Measurements from ENCODE around the gene MAPKAP1. TPM values are rescaled to one million over a fixed set of nuclear protein-coding genes. Genes with fewer than 3 reads are reported as not detected.

Gene MAPKAP1
- polyA plus RNA-seq, 3 donors, result 39.9 to 57.5 (median 44.1) TPM

DNA sequence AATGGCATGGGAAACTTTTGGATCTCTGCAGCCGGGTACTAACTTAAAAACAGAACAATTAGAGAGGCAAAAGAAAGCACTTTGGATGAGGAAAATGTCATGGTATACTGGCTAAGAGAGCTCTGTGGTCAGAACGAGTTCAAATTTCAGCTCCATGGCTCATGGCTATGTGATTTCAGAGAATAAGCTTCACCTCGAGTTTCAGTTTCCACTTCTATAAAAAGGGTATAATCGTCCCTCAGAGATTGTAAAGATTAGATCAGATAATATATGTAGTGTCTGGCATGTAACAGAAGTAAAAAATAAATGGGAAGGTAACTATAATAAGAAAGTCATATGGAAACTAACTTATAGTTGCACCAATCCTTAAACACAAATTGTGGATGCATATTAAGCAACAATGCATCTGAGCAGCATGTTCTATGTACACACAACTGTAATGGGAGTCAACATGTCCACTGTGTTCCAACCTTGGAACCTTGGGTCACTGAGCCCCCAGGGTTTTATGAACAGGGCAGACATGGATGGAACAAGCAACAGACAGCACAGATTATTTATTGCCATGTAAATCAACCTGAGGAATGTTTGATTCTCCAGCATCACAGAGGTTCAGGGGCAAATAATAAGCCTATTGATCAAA, 145.4 kb downstream of the MAPKAP1 start:
- WGBS (ENCODE audit: insufficient coverage), result 69% methylated on average over 2 of the region's 4 CpGs
- H3K9me3 ChIP-seq (replicated peaks in 1 of 2; ENCODE audit: control insufficient read depth in 1 of 2, insufficient read depth in 1 of 2, low read length in 2 of 2), result no peaks in the 10 kb centered on the region
- H3K27me3 Mint-ChIP-seq (ENCODE audit: low read depth in 3 of 3), result no peaks in the 10 kb centered on the region
- H4K20me1 ChIP-seq (ENCODE audit: insufficient read depth, low read length), result peaks cover 14% of the 10 kb centered on the region
- no peaks in the 10 kb centered on the region for H3K9me3 Mint-ChIP-seq
- peaks cover 7% of the 10 kb centered on the region for H3K4me1 Mint-ChIP-seq
- peak overlapping the region in 1 of 7 donors; percentile 23 for H3K27ac Mint-ChIP-seq
- H3K4me2 ChIP-seq (replicated peaks; ENCODE audit: extremely low read depth, low read length, poor library complexity, severe bottlenecking), result no peak overlapping the region
- no peak for DNase-seq
- no peak overlapping the region for H3K27ac ChIP-seq (ENCODE audit: low read depth in 1 of 2, low read length in 2 of 2)
- no peak overlapping the region for H3K4me3 ChIP-seq (replicated peaks in 1 of 3; ENCODE audit: low read depth in 2 of 3, low read length in 3 of 3)
- peaks cover 11 to 30% of the 10 kb centered on the region in 2 donors for H3K36me3 ChIP-seq (replicated peaks in 1 of 2; ENCODE audit: control insufficient read depth in 1 of 2, insufficient read depth in 2 of 2, low read length in 2 of 2)
- peaks cover 14 to 17% of the 10 kb centered on the region in 2 donors for H3K36me3 Mint-ChIP-seq
- H3K27me3 ChIP-seq (ENCODE audit: control insufficient read depth in 2 of 2, insufficient read depth in 2 of 2, low read length in 2 of 2), result no peaks in the 10 kb centered on the region
- H3K4me1 ChIP-seq (ENCODE audit: control insufficient read depth in 1 of 2, insufficient read depth in 2 of 2, low read length in 2 of 2), result no peaks in the 10 kb centered on the region
- H3K4me3 Mint-ChIP-seq, result no peak overlapping the region
- intact Hi-C loops (cut with micrococcal nuclease), result no loop called here
- no peak overlapping the region for H2AFZ ChIP-seq (ENCODE audit: insufficient read depth, low read depth, low read length, poor library complexity, severe bottlenecking)
- H3K9ac ChIP-seq (ENCODE audit: insufficient read depth, low read length, poor library complexity, severe bottlenecking), result no peak overlapping the region
- no peaks in the 10 kb centered on the region for H3K79me2 ChIP-seq (ENCODE audit: insufficient read depth, low read length)
- TF ChIP-seq, protein P1, sequence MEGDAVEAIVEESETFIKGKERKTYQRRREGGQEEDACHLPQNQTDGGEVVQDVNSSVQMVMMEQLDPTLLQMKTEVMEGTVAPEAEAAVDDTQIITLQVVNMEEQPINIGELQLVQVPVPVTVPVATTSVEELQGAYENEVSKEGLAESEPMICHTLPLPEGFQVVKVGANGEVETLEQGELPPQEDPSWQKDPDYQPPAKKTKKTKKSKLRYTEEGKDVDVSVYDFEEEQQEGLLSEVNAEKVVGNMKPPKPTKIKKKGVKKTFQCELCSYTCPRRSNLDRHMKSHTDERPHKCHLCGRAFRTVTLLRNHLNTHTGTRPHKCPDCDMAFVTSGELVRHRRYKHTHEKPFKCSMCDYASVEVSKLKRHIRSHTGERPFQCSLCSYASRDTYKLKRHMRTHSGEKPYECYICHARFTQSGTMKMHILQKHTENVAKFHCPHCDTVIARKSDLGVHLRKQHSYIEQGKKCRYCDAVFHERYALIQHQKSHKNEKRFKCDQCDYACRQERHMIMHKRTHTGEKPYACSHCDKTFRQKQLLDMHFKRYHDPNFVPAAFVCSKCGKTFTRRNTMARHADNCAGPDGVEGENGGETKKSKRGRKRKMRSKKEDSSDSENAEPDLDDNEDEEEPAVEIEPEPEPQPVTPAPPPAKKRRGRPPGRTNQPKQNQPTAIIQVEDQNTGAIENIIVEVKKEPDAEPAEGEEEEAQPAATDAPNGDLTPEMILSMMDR (IDR thresholded peaks at IDR 0.05), result no peak

DNA sequence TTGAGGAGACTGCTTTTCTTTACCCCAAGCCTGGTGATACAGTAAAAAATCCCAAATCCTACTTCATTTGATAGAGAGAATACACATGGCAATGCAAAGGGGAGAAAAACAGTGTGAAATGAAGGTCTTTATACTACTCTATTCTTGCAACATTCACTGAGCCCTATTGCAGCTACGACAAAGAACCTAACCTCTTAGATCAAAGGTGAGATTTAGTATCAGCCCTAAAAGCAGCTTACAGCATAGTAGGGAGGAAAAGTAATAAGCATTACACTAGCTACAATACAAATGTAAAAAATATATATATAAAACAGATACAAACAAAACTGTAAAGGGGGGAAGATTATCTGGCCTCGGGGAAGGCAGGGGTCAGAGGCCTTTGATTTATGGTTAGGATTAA, 147.1 kb downstream of the MAPKAP1 start:
- peaks cover 15 to 46% of the 10 kb centered on the region in 2 donors for H3K36me3 ChIP-seq (replicated peaks in 1 of 2; ENCODE audit: control insufficient read depth in 1 of 2, insufficient read depth in 2 of 2, low read length in 2 of 2)
- no peak overlapping the region for H2AFZ ChIP-seq (ENCODE audit: insufficient read depth, low read depth, low read length, poor library complexity, severe bottlenecking)
- DNase-seq, result no peak
- intact Hi-C loops (cut with micrococcal nuclease), result loop anchor here (5.0 to 10.0 kb wide), 3 partner anchors 185 to 675 kb away; partner anchors contain the start of gene PBX3 (in 1 of the 2)
- no peaks in the 10 kb centered on the region for H3K9me3 ChIP-seq (replicated peaks in 1 of 2; ENCODE audit: control insufficient read depth in 1 of 2, insufficient read depth in 1 of 2, low read length in 2 of 2)
- Mint-ChIP-seq H3K4me1 (peaks cover 7% of the 10 kb centered on the region), H3K27ac (peak overlapping the region in 2 of 7 donors; percentile 19 to 61), H3K4me3 (no peak overlapping the region), H3K27me3 (ENCODE audit: low read depth in 3 of 3) (no peaks in the 10 kb centered on the region), H3K9me3 (no peaks in the 10 kb centered on the region), H3K36me3 (peaks cover 29 to 30% of the 10 kb centered on the region in 2 donors)
- H3K27ac ChIP-seq (ENCODE audit: low read depth in 1 of 2, low read length in 2 of 2), result no peak overlapping the region
- no peaks in the 10 kb centered on the region for H3K27me3 ChIP-seq (ENCODE audit: control insufficient read depth in 2 of 2, insufficient read depth in 2 of 2, low read length in 2 of 2)
- TF ChIP-seq, protein P1 (IDR thresholded peaks at IDR 0.05), result no peak
- H3K4me1 ChIP-seq (ENCODE audit: control insufficient read depth in 1 of 2, insufficient read depth in 2 of 2, low read length in 2 of 2), result no peaks in the 10 kb centered on the region
- H3K79me2 ChIP-seq (ENCODE audit: insufficient read depth, low read length), result no peaks in the 10 kb centered on the region
- no CpG with 5 or more reads among the region's 2 CpGs for WGBS (ENCODE audit: insufficient coverage)
- H3K4me3 ChIP-seq (replicated peaks in 1 of 3; ENCODE audit: low read depth in 2 of 3, low read length in 3 of 3), result no peak overlapping the region
- no peak overlapping the region for H3K4me2 ChIP-seq (replicated peaks; ENCODE audit: extremely low read depth, low read length, poor library complexity, severe bottlenecking)
- H4K20me1 ChIP-seq (ENCODE audit: insufficient read depth, low read length), result peaks cover 6% of the 10 kb centered on the region
- no peak overlapping the region for H3K9ac ChIP-seq (ENCODE audit: insufficient read depth, low read length, poor library complexity, severe bottlenecking)
